ENCODE results near the gene ENHO. TPM values are rescaled to one million over a fixed set of nuclear protein-coding genes. Genes with fewer than 3 reads are reported as not detected.

ENHO gene
- total and polyA plus RNA-seq, 10 of the 15 experiments (the other 5 are each of a cell fraction or from before 2014, with no cell fraction given), result not detected

GRCh38 chr9:34549407-34549732 is 26.6 kb upstream of the ENHO start:
- Histone ChIP-seq H3K27me3 (replicated peaks in 1 of 2; ENCODE audit: control insufficient read depth in 2 of 2, insufficient read depth in 2 of 2, low read length in 1 of 2) (peaks cover 2 to 7% of the 10 kb centered on the region in 2 experiments), H3K9ac (ENCODE audit: control insufficient read depth, insufficient read depth, low read length) (no peak overlapping the region), H3K9me3 (replicated peaks; ENCODE audit: control insufficient read depth, insufficient read depth, low read length) (no peaks in the 10 kb centered on the region), H4K20me1 (ENCODE audit: control insufficient read depth, insufficient read depth) (peaks cover 8% of the 10 kb centered on the region; the same call in 1 of the 2 replicates), H3K4me1 (ENCODE audit: control insufficient read depth, insufficient read depth, low read length) (no peaks in the 10 kb centered on the region), H3K4me2 (ENCODE audit: control insufficient read depth, insufficient read depth) (no peak overlapping the region), H3K36me3 (ENCODE audit: control insufficient read depth in 2 of 2, insufficient read depth in 2 of 2, low read length in 1 of 2) (no peaks in the 10 kb centered on the region), H2AFZ (ENCODE audit: control insufficient read depth, low read depth, low read length) (no peak overlapping the region), H3K27ac (ENCODE audit: control insufficient read depth, insufficient read depth) (no peak overlapping the region), H3K79me2 (ENCODE audit: control insufficient read depth, insufficient read depth, low read length) (no peaks in the 10 kb centered on the region), H3K4me3 (no peak overlapping the region)
- no peak for ATAC-seq
- no peak for DNase-seq (ENCODE audit: low read depth, low spot score)
- intact Hi-C loops (cut with micrococcal nuclease; ENCODE audit: unreplicated experiment), result loop anchor here (5.0 kb wide), 1 partner anchor 112 kb away; no protein-coding TSS in a partner anchor
- 51% methylated on average over 5 of the region's 5 CpGs for WGBS (ENCODE audit: insufficient coverage, insufficient replicate concordance, low lambda C conversion rate, missing lambda C conversion rate)
- ChIA-PET RAD21 (ENCODE audit: unreplicated experiment) (no interaction called here), CTCF (interaction anchor here (3.1 kb wide), 1 partner anchor 85 kb away, joined by 15 read pairs; no protein-coding TSS in a partner anchor), POLR2A (no interaction called here), SMC1A (ENCODE audit: uncharacterized antibody, unreplicated experiment) (no interaction called here)
- in situ Hi-C loops (cut with MboI), result no loop called here
- no TSS peak for BruUV-seq (replicated peaks)
- no peak for FAIRE-seq
- TF ChIP-seq MEF2A (IDR thresholded peaks at IDR 0.05; ENCODE audit: insufficient read depth, low read depth, low read length) (no peak), SP1 (IDR thresholded peaks at IDR 0.05; ENCODE audit: low read depth, low read length) (no peak), TAF1 (IDR thresholded peaks at IDR 0.05; ENCODE audit: borderline replicate concordance, low read depth, low read length) (no peak), NRF1 (conservative IDR thresholded peaks at IDR 0.05; ENCODE audit: low read depth, low read length) (no peak), TCF3 (IDR thresholded peaks at IDR 0.05; ENCODE audit: borderline replicate concordance, insufficient read depth, low read depth, low read length) (no peak), POLR2AphosphoS2 (IDR thresholded peaks at IDR 0.05; ENCODE audit: low read depth, low read length) (no peak), E2F8 (IDR thresholded peaks at IDR 0.05; ENCODE audit: low read depth, partially characterized antibody) (no peak), ZBTB40 (IDR thresholded peaks at IDR 0.05; ENCODE audit: borderline replicate concordance) (no peak), GABPA (IDR thresholded peaks at IDR 0.05; ENCODE audit: low read depth) (no peak), CHD1 (IDR thresholded peaks at IDR 0.05; ENCODE audit: low read depth, low read length) (no peak), SMAD1 (IDR thresholded peaks at IDR 0.05; ENCODE audit: low read depth, partially characterized antibody) (no peak), MTA3 (IDR thresholded peaks at IDR 0.05; ENCODE audit: borderline replicate concordance, low read length) (no peak), PAX5 (IDR thresholded peaks at IDR 0.05; ENCODE audit: borderline replicate concordance, low read depth, low read length) (no peak)
- TF ChIP-seq, protein P1, sequence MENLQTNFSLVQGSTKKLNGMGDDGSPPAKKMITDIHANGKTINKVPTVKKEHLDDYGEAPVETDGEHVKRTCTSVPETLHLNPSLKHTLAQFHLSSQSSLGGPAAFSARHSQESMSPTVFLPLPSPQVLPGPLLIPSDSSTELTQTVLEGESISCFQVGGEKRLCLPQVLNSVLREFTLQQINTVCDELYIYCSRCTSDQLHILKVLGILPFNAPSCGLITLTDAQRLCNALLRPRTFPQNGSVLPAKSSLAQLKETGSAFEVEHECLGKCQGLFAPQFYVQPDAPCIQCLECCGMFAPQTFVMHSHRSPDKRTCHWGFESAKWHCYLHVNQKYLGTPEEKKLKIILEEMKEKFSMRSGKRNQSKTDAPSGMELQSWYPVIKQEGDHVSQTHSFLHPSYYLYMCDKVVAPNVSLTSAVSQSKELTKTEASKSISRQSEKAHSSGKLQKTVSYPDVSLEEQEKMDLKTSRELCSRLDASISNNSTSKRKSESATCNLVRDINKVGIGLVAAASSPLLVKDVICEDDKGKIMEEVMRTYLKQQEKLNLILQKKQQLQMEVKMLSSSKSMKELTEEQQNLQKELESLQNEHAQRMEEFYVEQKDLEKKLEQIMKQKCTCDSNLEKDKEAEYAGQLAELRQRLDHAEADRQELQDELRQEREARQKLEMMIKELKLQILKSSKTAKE (IDR thresholded peaks at IDR 0.05; ENCODE audit: low read depth, poor library complexity, severe bottlenecking), result no peak
- TF ChIP-seq, protein P2, sequence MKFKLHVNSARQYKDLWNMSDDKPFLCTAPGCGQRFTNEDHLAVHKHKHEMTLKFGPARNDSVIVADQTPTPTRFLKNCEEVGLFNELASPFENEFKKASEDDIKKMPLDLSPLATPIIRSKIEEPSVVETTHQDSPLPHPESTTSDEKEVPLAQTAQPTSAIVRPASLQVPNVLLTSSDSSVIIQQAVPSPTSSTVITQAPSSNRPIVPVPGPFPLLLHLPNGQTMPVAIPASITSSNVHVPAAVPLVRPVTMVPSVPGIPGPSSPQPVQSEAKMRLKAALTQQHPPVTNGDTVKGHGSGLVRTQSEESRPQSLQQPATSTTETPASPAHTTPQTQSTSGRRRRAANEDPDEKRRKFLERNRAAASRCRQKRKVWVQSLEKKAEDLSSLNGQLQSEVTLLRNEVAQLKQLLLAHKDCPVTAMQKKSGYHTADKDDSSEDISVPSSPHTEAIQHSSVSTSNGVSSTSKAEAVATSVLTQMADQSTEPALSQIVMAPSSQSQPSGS (IDR thresholded peaks at IDR 0.05; ENCODE audit: low read length), result no peak

All from GM12878 (cell line).